Measurements from ENCODE around the gene EYA3.

EYA3 gene

DNA sequence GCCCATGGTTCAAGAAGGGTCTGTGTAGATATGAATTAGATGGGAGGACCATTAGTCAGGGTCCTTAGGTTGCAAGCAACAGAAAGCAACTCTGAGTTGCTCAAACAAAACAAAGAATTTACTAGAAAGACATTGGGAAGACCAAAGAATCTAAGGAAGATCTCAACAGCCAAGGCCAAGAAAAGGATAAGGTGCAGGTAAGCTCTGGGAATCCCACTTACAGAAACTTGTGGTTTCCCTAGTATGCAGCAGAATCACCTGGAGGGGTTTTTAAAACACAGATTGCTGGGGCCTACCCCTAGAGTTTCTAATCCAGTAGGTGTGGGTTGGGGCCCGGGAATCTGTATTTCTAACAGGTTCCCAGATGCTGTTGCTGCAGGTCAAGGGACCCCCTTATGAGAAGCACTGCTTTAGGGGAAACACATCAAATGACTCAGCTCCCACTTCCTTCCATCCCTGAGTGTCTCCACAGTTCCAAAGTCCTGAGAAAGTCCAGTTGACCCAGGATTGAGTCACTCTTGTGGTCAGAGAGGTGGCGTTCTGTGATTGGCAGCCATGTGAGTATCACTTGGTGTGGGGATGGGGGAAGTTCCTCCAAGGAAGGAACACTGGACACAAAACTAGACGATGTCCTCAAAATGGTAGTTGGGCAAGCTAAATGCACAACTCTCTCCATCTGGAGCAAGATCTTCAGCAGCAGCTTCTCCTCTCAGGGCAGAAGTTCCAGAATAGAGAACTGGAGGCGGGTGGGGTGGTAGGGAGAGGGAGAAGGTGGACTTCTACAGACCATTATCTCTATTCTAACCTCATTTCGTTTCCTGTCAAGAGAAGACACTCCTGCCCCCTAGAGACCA, 24.2 kb upstream of the EYA3 start:
- no peak overlapping the region for H3K27ac ChIP-seq (ENCODE audit: insufficient read depth in 1 of 2, low read depth in 1 of 2, low read length in 2 of 2, poor library complexity in 1 of 2, severe bottlenecking in 2 of 2)
- CTCF ChIA-PET: interaction anchor here (1.0 to 1.5 kb wide), 3 partner anchors 10 to 22 kb away, joined by 3 to 6 read pairs (median 4); no protein-coding TSS in a partner anchor
- H3K4me1 ChIP-seq (ENCODE audit: control extremely low read depth in 1 of 4, control insufficient read depth in 4 of 4, insufficient read depth in 4 of 4, low read length in 3 of 4): peaks cover 4 to 54% (median 27%) of the 10 kb centered on the region in 4 experiments
- H3K27me3 ChIP-seq (replicated peaks in 2 of 5; ENCODE audit: control insufficient read depth in 4 of 5, insufficient read depth in 5 of 5, low read length in 4 of 5): no peaks in the 10 kb centered on the region
- POLR2A ChIA-PET: no interaction called here
- H3K4me3 ChIP-seq (ENCODE audit: control insufficient read depth in 1 of 7, extremely low read depth in 1 of 7, insufficient read depth in 4 of 7, low read depth in 2 of 7, low read length in 6 of 7): no peak overlapping the region
- H3K36me3 ChIP-seq (ENCODE audit: control insufficient read depth in 4 of 4, insufficient read depth in 4 of 4, low read length in 3 of 4): no peaks in the 10 kb centered on the region
- peak in 2 of 3 donors; percentile 29 to 43 for DNase-seq
- no peaks in the 10 kb centered on the region for H3K9me3 ChIP-seq (ENCODE audit: control extremely low read depth in 1 of 5, control insufficient read depth in 4 of 5, insufficient read depth in 2 of 5, low read depth in 1 of 5, low read length in 4 of 5)
- 88% methylated on average over 4 of the region's 5 CpGs for WGBS (ENCODE audit: insufficient coverage)

DNA sequence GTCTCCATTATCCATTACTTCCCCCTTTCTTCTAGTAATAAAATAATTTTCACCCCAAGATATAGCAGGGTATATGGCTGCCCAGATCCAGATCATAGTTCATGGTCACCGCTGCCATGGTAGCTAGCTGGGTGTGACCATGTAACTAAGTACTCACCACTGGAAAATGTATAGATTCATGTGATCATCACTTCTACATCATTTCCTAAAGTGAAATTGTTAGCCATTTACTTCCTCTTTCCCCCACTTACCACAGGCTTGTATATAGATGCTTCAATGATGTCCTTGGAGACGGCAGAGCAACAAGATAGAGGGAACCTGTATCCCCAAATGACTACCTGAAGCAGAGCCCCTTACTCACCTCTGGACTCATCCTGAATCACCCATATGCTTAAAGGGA, 22.7 kb upstream of the EYA3 start:
- no peaks in the 10 kb centered on the region for H3K9me3 ChIP-seq (ENCODE audit: control extremely low read depth in 1 of 5, control insufficient read depth in 4 of 5, insufficient read depth in 2 of 5, low read depth in 1 of 5, low read length in 4 of 5)
- ChIA-PET POLR2A (no interaction called here), CTCF (interaction anchor here (1.5 kb wide), 1 partner anchor 20 kb away, joined by 6 read pairs; no protein-coding TSS in a partner anchor)

DNA sequence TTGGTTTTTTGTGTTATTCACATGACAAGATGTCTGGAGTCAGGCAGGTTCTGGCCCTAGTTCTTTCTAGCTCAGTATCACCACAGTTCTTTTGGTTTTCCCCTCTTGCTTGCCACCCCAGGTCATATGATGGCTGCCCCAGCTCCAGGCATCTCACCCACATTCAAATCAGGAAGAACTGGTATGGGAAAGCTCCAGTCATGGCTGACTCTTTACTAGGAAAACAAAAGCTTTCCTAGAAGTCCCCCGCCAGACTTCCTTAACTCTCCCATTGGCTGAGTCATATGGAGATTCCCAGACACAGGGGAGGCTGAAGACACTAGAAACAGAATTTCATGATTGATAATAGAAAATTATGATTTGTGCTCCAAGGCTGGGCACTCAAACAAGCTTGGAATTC, 22.1 kb upstream of the EYA3 start:
- Histone ChIP-seq H3K9me3 (ENCODE audit: control extremely low read depth in 1 of 5, control insufficient read depth in 4 of 5, insufficient read depth in 2 of 5, low read depth in 1 of 5, low read length in 4 of 5) (no peaks in the 10 kb centered on the region), H3K27me3 (replicated peaks in 2 of 5; ENCODE audit: control insufficient read depth in 4 of 5, insufficient read depth in 5 of 5, low read length in 4 of 5) (no peaks in the 10 kb centered on the region), H3K36me3 (ENCODE audit: control insufficient read depth in 4 of 4, insufficient read depth in 4 of 4, low read length in 3 of 4) (no peaks in the 10 kb centered on the region), H3K27ac (ENCODE audit: insufficient read depth in 1 of 2, low read depth in 1 of 2, low read length in 2 of 2, poor library complexity in 1 of 2, severe bottlenecking in 2 of 2) (no peak overlapping the region), H3K4me1 (ENCODE audit: control extremely low read depth in 1 of 4, control insufficient read depth in 4 of 4, insufficient read depth in 4 of 4, low read length in 3 of 4) (peaks cover 4 to 47% (median 23%) of the 10 kb centered on the region in 4 experiments), H3K4me3 (ENCODE audit: control insufficient read depth in 1 of 7, extremely low read depth in 1 of 7, insufficient read depth in 4 of 7, low read depth in 2 of 7, low read length in 6 of 7) (no peak overlapping the region)
- CTCF ChIA-PET: interaction anchor here (0.7 to 3.8 kb wide), 3 partner anchors 9 to 95 kb away, joined by 3 to 27 read pairs (median 4); no protein-coding TSS in a partner anchor
- POLR2A ChIA-PET: interaction anchor here (0.6 kb wide), 1 partner anchor 33 kb away, joined by 3 read pairs; no protein-coding TSS in a partner anchor
- 100% methylated on average over 1 of the region's 1 CpG for WGBS (ENCODE audit: insufficient coverage)
- DNase-seq: no peak

More for the DNA sequence above, 22.7 kb upstream of the EYA3 start:
- Histone ChIP-seq H3K4me3 (ENCODE audit: control insufficient read depth in 1 of 7, extremely low read depth in 1 of 7, insufficient read depth in 4 of 7, low read depth in 2 of 7, low read length in 6 of 7) (no peak overlapping the region), H3K27me3 (replicated peaks in 2 of 5; ENCODE audit: control insufficient read depth in 4 of 5, insufficient read depth in 5 of 5, low read length in 4 of 5) (no peaks in the 10 kb centered on the region), H3K27ac (ENCODE audit: insufficient read depth in 1 of 2, low read depth in 1 of 2, low read length in 2 of 2, poor library complexity in 1 of 2, severe bottlenecking in 2 of 2) (peak overlapping the region in 1 of 2 experiments; percentile 2), H3K36me3 (ENCODE audit: control insufficient read depth in 4 of 4, insufficient read depth in 4 of 4, low read length in 3 of 4) (no peaks in the 10 kb centered on the region), H3K4me1 (ENCODE audit: control extremely low read depth in 1 of 4, control insufficient read depth in 4 of 4, insufficient read depth in 4 of 4, low read length in 3 of 4) (peaks cover 4 to 53% (median 27%) of the 10 kb centered on the region in 4 experiments)
- DNase-seq: peak in 2 of 3 donors; percentile 77 to 84
- 100% methylated on average over 1 of the region's 2 CpGs for WGBS (ENCODE audit: insufficient coverage)

- ChIA-PET POLR2A (interaction anchor here (0.6 kb wide), 1 partner anchor 87 kb away, joined by 3 read pairs; no protein-coding TSS in a partner anchor), CTCF (interaction anchor here (0.6 to 3.8 kb wide), 5 partner anchors 10 to 104 kb away, joined by 3 to 27 read pairs (median 4); no protein-coding TSS in a partner anchor)
- H3K36me3 ChIP-seq (ENCODE audit: control insufficient read depth in 4 of 4, insufficient read depth in 4 of 4, low read length in 3 of 4): no peaks in the 10 kb centered on the region
- no peak overlapping the region for H3K4me3 ChIP-seq (ENCODE audit: control insufficient read depth in 1 of 7, extremely low read depth in 1 of 7, insufficient read depth in 4 of 7, low read depth in 2 of 7, low read length in 6 of 7)
- H3K27ac ChIP-seq (ENCODE audit: insufficient read depth in 1 of 2, low read depth in 1 of 2, low read length in 2 of 2, poor library complexity in 1 of 2, severe bottlenecking in 2 of 2): no peak overlapping the region
- no peak for DNase-seq
- H3K9me3 ChIP-seq (ENCODE audit: control extremely low read depth in 1 of 5, control insufficient read depth in 4 of 5, insufficient read depth in 2 of 5, low read depth in 1 of 5, low read length in 4 of 5): no peaks in the 10 kb centered on the region
- WGBS (ENCODE audit: insufficient coverage): 100% methylated on average over 2 of the region's 3 CpGs
- H3K27me3 ChIP-seq (replicated peaks in 2 of 5; ENCODE audit: control insufficient read depth in 4 of 5, insufficient read depth in 5 of 5, low read length in 4 of 5): no peaks in the 10 kb centered on the region
- H3K4me1 ChIP-seq (ENCODE audit: control extremely low read depth in 1 of 4, control insufficient read depth in 4 of 4, insufficient read depth in 4 of 4, low read length in 3 of 4): peaks cover 0 to 38% (median 14%) of the 10 kb centered on the region in 4 experiments
Observed at GRCh38 chr1:28109639-28110038, 21.2 kb upstream of the EYA3 start.

DNA sequence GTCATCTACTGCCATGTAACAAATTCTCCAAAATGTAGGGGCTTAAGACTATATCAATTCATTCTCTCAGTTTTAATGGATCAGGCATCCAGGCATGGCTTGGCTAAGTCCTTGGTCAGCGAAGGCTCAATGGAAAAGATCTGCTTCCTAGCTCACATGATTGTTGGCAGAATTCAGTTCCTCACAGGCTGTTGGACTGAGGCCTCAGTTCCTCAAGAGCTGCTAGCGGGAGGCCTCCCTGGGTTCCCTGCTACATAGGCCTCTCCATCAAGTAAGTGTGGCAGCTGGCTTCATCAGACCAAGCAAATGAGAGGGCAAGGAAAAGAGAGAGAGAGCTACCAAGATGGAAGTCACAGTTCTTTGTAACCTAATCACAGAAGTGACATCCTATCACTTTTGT, 19.6 kb upstream of the EYA3 start:
- H3K27ac ChIP-seq (ENCODE audit: insufficient read depth in 1 of 2, low read depth in 1 of 2, low read length in 2 of 2, poor library complexity in 1 of 2, severe bottlenecking in 2 of 2): no peak overlapping the region
- H3K4me1 ChIP-seq (ENCODE audit: control extremely low read depth in 1 of 4, control insufficient read depth in 4 of 4, insufficient read depth in 4 of 4, low read length in 3 of 4): peaks cover 0 to 23% (median 9%) of the 10 kb centered on the region in 4 experiments
- ChIA-PET POLR2A (no interaction called here), CTCF (interaction anchor here (1.4 to 3.8 kb wide), 3 partner anchors 12 to 23 kb away, joined by 3 to 27 read pairs (median 3); no protein-coding TSS in a partner anchor)
- 100% methylated on average over 2 of the region's 2 CpGs for WGBS (ENCODE audit: insufficient coverage)
- DNase-seq: no peak
- H3K4me3 ChIP-seq (ENCODE audit: control insufficient read depth in 1 of 7, extremely low read depth in 1 of 7, insufficient read depth in 4 of 7, low read depth in 2 of 7, low read length in 6 of 7): no peak overlapping the region
- no peaks in the 10 kb centered on the region for H3K27me3 ChIP-seq (replicated peaks in 2 of 5; ENCODE audit: control insufficient read depth in 4 of 5, insufficient read depth in 5 of 5, low read length in 4 of 5)
- no peaks in the 10 kb centered on the region for H3K36me3 ChIP-seq (ENCODE audit: control insufficient read depth in 4 of 4, insufficient read depth in 4 of 4, low read length in 3 of 4)
- H3K9me3 ChIP-seq (ENCODE audit: control extremely low read depth in 1 of 5, control insufficient read depth in 4 of 5, insufficient read depth in 2 of 5, low read depth in 1 of 5, low read length in 4 of 5): no peaks in the 10 kb centered on the region

GRCh38 chr1:28104866-28105467, 16.6 kb upstream of the EYA3 start:
- Histone ChIP-seq H3K4me3 (ENCODE audit: control insufficient read depth in 1 of 7, extremely low read depth in 1 of 7, insufficient read depth in 4 of 7, low read depth in 2 of 7, low read length in 6 of 7) (no peak overlapping the region), H3K9me3 (ENCODE audit: control extremely low read depth in 1 of 5, control insufficient read depth in 4 of 5, insufficient read depth in 2 of 5, low read depth in 1 of 5, low read length in 4 of 5) (no peaks in the 10 kb centered on the region), H3K36me3 (ENCODE audit: control insufficient read depth in 4 of 4, insufficient read depth in 4 of 4, low read length in 3 of 4) (no peaks in the 10 kb centered on the region), H3K27me3 (replicated peaks in 2 of 5; ENCODE audit: control insufficient read depth in 4 of 5, insufficient read depth in 5 of 5, low read length in 4 of 5) (no peaks in the 10 kb centered on the region), H3K27ac (ENCODE audit: insufficient read depth in 1 of 2, low read depth in 1 of 2, low read length in 2 of 2, poor library complexity in 1 of 2, severe bottlenecking in 2 of 2) (no peak overlapping the region), H3K4me1 (ENCODE audit: control extremely low read depth in 1 of 4, control insufficient read depth in 4 of 4, insufficient read depth in 4 of 4, low read length in 3 of 4) (no peaks in the 10 kb centered on the region)
- ChIA-PET CTCF (interaction anchor here (1.4 to 1.6 kb wide), 2 partner anchors 8 to 14 kb away, joined by 5 to 10 read pairs; no protein-coding TSS in a partner anchor), POLR2A (interaction anchor here (0.6 kb wide), 1 partner anchor 90 kb away, joined by 5 read pairs; no protein-coding TSS in a partner anchor)
- WGBS (ENCODE audit: insufficient coverage): 84% methylated on average over 9 of the region's 11 CpGs
- no peak for DNase-seq
